GM12892 (cell line): ENCODE measurements around the gene FBN1.

Experiments
- POLR2A ChIP-seq: IDR thresholded peaks from 2 replicates; pipeline ENCODE4 v1.6.1; 2011; ENCODE audit warnings: low read depth, low read length, control low read depth
- POLR2AphosphoS5 ChIP-seq: IDR thresholded peaks from 2 replicates; pipeline ENCODE4 v1.6.1; 2011; ENCODE audit warnings: low read depth, low read length, control low read depth

- TF ChIP-seq POLR2A (no peak), POLR2AphosphoS5 (no peak)
Observed at GRCh38 chr15:48515500-48515899, 130.0 kb downstream of the FBN1 start.
